Frontal cortex (tissue), 4 donors: ENCODE results near the gene CCDC74B. TPM values are rescaled to one million over a fixed set of nuclear protein-coding genes. Genes with fewer than 3 reads are reported as not detected.
"Not testable (repeated sequence)": the region's sequence is repeated elsewhere in the genome, so short reads cannot be mapped to it uniquely, and the experiment has no call there.

Experiments
- DNase-seq, 2 donors: peaks; one replicate each; pipeline ENCODE4 v3.0.0; 2012; ENCODE audit warnings: low spot score in 2 of 2
- FAIRE-seq: peaks from 2 replicates; lab custom pipeline; 2012; peaks lifted over from hg19 to GRCh38; lab: Jason Lieb, UNC
- total RNA-seq: library from RNA; depleted of rRNA; stranded (reverse); fragments of >200 nt; gene quantifications from one replicate; pipeline ENCODE4 v1.2.3, GENCODE V29; 2014
- donor health status: control.
- donor health status: control.
- donor health status: control.

CCDC74B gene
- total RNA-seq, 1 donor from 2014 or later, result 5.7 TPM

DNA sequence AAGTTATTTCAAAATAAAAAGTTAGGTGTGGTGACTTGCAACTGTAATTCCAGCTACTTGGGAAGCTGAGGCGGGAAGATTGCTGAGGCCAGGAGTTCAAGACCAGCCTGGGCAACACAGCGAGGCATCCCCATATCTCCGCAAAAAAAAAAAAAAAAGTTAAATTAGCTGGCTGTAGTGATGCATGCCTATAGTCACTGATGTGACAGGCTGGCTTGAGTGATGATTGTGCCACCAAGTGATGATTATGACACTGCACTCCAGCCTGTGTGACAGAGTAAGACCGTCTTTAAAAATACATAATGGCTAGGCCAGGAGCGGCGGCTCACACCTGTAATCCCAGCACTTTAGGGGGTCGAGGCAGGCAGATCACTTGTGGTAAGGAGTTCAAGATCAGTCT, 25.0 kb upstream of the CCDC74B start:
- DNase-seq (no peak), FAIRE-seq (no peak)

- FAIRE-seq, result not testable (repeated sequence)
Observed at GRCh38 chr2:130169163-130169562, 24.3 kb upstream of the CCDC74B start.

GRCh38 chr2:130166611-130167010, 21.7 kb upstream of the CCDC74B start:
- not testable (repeated sequence) for DNase-seq, FAIRE-seq

More at GRCh38 chr2:130169163-130169562, 24.3 kb upstream of the CCDC74B start:
- DNase-seq, result not testable (repeated sequence)

DNA sequence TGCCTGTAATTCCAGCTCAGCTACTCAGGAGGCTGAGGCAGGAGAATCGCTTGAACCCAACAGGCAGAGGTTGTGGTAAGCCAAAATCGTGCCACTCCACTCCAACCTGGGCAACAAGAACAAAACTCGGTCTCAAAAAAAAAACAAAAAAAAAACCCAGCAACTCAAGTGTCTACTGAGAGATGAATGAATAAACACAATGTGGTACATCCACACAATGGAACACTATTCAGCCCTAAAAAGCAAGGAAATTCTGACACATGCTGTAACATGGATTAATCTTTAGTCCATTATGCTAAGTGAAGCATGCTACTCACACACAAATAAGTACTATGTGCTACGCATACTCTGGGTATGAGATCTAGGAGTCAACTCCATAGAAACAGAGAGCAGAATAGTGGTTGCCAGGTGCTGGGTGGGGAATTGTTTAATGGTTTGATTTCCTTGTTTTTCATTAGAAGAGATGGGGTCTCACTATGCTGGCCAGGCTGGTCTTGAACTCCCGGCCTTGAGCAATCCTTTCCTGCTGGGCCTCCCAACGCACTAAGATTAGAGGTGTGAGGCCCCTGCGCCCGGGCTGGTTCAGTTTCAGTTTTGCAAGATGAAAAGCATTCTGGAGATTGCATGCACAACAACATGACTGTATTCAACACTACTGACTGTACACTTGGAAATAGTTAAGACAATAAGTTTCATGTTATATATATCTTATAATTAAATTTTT, 20.5 kb upstream of the CCDC74B start:
- no peak for DNase-seq
- FAIRE-seq, result no peak

DNA sequence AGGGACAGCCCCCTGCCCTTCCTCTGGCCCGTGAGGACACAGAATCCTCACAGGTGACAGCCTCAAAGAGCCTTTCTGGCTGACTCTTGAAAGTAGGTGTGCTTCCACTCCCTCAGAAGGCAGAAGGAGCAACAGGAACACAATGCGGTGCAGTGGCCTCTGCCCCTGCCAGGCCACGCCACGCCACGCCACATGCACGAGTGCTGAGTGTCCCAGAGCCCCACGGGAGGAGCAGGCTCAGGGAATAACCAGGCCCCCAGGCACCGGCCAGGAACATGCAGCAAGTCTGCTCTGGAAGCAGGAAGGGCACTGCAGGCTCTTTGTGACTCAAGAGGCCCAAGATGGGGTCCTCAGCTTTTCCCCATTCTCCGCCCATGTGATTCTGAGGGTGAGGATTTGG, 18.1 kb upstream of the CCDC74B start:
- DNase-seq (no peak), FAIRE-seq (no peak)

DNA sequence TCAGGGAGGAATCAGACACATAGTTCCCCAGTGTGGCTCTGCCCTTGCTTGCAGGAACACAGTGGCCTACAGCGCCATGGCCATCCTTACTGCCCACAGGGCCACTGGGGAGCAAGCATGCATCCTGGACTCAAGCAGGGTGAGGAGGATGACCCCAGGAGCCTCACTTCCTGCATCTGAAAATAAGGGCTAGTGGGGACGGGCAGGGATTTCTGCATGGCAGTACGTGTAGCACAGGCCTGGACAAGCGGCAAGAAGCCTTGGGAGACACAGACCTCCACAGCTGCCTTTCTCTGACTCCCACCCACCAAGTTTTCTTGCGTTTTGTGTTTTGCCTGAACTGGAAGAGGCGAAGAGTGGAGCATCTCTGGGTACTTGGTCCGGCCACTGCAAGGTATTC, 17.6 kb upstream of the CCDC74B start:
- not testable (repeated sequence) for DNase-seq, FAIRE-seq

DNA sequence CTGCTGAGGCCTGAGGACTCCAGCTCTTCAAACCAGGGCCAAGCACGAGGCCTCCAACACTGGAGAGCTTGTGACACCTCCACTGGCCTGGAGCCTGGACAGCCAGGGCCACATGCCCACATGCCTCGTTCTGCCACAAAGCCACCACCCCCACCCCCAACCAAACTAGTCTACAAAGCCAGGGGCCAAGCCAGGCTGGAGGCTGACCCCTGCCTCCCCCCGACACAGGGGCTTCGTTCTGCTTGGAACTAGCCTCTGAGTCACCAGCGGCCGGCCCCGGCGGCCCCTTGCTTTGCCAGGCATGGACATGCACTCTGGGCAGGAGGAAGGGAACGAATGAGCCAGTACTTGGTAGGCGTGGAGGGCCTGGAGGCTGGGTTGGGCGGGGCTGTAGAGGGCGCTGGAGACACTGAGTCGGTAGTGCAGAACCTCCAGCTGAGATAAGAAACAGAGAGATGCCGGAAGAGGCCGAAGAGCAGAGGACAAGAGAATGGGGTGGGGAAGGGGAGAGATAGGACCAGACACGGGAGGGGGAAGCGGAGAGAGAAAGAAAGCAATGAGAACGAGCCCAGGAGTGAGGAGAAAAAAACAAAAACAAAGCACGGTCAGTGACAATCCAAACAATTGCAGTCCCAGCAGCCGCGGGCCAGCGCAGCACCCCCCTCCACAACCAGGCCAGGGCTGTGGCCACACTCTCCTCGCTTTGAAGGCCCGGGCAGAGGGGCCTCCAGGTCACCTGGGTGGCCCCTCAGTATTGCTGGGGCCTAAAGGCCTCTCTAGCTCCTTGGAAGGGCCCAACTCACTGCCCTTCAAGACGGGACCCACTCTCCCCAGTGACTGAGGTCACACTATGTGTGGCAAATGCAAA, 16.2 kb upstream of the CCDC74B start:
- DNase-seq, FAIRE-seq: not testable (repeated sequence)

- DNase-seq (no peak), FAIRE-seq (no peak)
Observed at GRCh38 chr2:130160131-130160530, 15.2 kb upstream of the CCDC74B start.

- FAIRE-seq, DNase-seq: not testable (repeated sequence)
Observed at GRCh38 chr2:130159376-130159775, 14.5 kb upstream of the CCDC74B start.

- FAIRE-seq (no peak), DNase-seq (no peak)
Observed at GRCh38 chr2:130158631-130159030, 13.7 kb upstream of the CCDC74B start.

DNA sequence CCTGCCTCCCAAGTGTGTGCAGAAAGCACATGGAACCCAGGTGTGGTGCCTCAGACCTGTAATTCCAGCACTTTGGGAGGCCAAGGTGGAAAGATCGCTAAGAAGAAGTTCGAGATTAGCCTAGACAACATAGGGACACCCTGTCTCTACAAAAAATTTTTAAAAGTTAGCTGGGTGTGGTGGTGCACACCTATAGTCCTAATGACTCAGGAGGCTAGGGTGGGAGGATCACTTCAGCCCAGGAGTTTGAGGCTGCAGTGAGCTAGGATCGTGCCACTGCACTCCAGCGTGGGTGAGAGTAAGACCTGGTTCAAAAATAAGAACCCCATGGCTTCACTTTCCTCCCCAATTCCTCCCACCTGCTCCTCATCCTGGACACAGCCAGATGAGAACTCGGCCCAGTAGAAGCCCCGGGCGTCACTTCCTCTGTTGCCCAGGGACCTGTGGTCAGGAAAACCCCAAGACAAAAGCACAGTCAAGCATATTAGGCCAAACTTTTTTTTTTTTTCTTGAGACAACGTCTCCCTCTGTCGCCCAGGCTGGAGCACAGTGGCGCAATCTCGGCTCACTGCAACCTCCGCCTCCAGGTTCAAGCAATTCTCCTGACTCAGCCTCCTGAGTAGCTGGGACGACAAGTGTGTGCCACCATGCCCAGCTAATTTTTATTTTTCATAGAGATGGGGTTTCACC, 13.1 kb upstream of the CCDC74B start:
- DNase-seq, FAIRE-seq: not testable (repeated sequence)

- FAIRE-seq, DNase-seq: not testable (repeated sequence)
Observed at GRCh38 chr2:130157354-130157753, 12.4 kb upstream of the CCDC74B start.

GRCh38 chr2:130156624-130157004, 11.7 kb upstream of the CCDC74B start:
- DNase-seq, result no peak
- no peak for FAIRE-seq

- peak in 1 of 2 donors; percentile 42 for DNase-seq
- not testable (repeated sequence) for FAIRE-seq
Observed at GRCh38 chr2:130155956-130156623, 11.2 kb upstream of the CCDC74B start.

DNA sequence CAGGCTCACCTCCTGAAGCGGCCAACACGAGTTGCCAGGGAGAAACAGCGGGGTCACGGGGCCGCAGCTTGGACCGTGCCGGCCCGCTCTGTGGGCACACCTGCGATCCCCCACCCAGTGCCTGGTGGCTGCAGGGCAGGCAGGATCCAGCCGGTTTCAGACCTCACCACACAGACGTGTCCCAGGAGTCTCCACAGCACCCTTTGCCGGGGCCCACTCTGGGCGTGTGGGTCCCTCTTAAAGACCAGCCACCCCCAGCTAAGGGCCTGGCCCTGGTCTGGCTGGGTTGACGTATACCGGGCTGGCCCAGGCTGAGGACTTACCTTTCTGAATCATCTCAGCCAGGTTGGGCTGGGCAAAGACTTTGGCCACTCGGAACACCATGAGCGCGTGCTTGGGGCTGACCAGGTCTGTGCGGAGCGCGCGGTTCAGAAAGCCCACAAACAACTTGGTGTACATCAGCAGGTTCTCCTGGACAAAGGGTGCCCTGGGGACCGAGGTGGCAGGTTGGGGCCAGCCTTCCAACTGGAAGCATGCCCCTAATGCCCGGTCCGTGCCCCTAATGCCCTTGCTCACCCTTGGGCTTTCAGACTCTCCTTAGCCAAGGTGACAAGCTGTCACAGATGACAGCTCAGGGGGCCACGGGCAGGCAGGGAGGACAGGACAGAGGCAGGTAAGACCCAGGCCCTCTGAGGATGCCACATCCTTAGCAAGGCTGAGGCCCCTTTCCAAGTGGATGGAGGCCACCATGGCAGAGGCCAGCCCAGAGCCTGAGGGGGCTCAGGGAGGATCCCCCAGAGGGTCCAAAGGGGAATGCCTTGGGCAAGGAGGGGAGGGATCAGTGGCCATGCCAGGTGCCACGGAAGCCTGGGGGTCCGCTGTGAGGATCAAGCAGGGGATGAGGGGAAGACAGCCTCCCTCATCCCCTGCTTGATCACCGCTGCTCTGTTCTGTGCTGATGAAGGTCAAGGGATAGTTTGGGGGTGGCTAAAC, 10.2 kb upstream of the CCDC74B start:
- FAIRE-seq (no peak), DNase-seq (no peak)

GRCh38 chr2:130154423-130154770, 9.5 kb upstream of the CCDC74B start:
- FAIRE-seq, DNase-seq: not testable (repeated sequence)

GRCh38 chr2:130153721-130154422, 9.0 kb upstream of the CCDC74B start:
- FAIRE-seq, DNase-seq: not testable (repeated sequence)
